HG02610 (cell line): ENCODE measurements around the gene SH3BP1.

Experiments
- ATAC-seq: cut with Tn5 transposase; IDR thresholded peaks from one replicate; pipeline ENCODE4 v1.9.1; 2021; ENCODE audit warnings: mild to moderate bottlenecking, moderate library complexity; ENCODE audit not compliant: unreplicated experiment

SH3BP1 gene

DNA sequence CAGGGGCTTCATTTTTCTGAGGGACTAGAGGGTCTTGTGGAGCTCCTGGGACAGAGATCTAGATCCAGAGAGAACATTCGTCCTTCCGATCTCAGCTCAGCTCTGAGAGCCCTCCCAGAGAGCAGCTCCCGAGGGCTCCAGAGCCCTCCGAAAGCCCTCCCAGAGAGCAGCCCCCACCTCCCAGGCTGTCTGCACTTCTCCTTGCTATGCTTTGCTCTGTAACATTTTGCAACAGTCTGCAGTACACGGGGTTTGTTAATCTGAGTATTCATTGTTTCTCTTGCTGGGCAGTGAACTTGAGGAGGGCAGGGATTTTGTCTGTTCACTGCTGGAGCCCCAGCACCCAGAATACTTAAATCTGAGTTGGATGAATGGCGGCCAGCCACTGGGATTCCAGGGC, 28.3 kb upstream of the SH3BP1 start:
- no peak for ATAC-seq

DNA sequence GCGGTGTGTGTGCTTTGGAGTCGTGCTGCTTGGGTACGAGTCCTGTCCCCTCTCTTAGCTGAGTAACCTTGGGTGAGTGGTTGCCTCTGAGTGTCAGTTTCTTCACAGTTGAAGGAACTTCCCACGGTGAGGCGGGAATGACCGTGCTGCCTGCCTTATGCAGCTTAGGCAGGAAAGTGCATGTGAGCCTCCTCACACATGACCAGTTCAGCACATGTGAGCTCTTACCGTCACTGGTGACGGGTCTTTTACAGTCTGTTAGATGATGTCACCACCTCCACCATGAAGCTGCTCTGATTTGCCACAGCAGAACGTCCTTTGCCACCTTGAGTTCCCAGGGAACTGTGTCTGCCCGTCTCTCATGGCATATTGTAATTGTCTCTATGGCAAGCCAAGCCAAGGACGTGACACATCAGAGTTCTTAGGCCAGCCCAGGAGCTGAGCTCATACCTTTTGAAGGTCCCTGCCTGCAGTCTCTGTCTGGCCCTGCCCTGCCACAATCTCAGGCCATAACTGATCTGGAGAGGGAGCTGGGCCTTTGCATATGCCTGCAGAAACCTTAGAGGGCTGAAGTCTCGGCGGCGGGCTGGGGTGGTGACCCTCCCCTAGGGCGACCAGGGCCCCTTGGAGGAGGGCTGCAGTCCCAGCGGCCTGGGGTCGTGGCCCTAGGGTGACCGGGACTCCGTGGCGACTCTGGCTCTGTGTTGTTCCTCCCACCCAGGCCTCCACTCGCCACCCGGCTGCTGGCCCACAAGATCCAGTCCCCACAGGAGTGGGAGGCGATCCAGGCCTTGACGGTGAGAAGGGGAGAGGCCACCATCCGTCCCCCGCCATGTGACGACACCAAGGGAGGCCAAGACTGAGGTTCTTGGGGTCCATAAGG, 23.0 kb upstream of the SH3BP1 start:
- no peak for ATAC-seq

DNA sequence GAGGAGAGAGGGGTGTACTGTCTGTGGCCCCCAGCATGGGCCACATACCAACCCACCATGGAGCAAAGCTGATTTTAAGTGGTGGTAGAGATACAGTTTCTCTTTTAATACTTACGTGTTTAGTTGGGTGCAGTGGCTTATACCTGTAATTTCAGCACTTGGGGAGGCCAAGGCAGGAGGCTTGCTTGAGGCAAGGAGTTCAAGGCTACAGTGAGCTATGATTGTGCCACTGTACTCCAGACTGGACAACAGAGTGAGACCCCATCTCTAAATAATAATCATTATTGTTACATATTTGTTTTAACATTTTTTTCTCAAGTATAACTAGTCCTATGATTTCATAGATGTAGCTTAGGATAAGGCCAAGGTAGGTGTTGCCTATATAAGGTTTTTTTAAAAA, 22.0 kb upstream of the SH3BP1 start:
- ATAC-seq: no peak

DNA sequence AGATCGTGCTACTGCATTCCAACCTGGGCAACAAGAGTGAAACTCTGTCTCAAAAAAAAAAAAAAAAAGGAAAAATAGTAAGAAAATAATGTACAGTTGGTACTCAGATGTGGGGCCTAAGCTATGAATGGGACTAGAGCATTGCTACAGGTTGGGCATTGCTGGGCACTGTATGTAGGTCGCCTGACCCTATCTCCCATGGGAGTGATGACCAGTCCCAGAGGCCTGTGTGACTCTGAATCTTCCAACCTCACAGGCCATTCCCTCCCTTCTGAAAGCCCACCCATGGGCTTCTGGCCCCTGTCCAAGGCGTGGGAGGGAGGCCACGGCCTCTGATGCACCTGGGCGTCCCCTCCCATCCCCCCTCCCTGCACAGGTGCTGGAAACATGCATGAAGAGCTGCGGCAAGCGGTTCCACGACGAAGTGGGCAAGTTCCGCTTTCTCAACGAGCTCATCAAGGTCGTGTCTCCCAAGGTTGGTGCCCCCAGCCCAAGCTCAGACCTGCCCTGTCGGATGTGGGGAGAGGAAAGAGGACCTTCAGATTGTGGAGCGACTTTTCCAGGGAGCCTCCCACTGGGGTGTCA, 21.3 kb upstream of the SH3BP1 start:
- no peak for ATAC-seq

DNA sequence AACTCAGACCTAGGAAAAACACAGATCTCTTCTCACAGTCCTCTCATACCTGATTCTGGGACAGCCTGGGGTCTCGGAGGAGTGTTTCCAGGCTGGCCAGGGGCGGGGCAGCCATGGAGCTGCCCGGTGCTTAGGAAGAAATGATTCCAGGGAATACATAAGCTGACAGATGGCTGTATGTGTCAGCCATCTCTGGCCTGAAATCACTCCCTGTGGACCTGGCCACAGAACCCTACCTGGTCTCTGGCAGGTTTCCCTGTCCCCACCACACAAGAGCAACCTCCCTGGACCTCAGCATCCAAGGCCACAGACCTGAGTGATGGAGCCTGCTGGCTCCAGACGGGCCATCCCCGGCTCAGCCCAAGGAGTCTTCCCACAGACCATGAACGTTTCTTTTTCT, 20.8 kb upstream of the SH3BP1 start:
- no peak for ATAC-seq

DNA sequence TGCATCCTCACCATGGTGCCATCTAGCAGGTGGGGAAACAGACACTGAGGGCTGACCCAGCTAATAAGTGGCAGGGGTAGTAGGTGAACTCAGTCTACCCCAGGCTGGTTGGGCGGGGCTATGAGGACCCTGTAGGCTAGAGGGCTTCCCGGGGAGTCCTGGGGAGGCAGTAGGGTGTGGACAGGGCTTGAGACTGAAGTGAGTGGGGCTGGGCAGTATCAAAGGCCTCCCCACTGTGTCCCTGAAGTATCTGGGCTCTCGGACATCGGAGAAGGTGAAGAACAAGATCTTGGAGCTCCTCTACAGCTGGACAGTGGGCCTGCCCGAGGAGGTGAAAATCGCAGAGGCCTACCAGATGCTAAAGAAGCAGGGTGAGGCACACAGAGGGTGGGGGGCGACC, 19.5 kb upstream of the SH3BP1 start:
- ATAC-seq: no peak

DNA sequence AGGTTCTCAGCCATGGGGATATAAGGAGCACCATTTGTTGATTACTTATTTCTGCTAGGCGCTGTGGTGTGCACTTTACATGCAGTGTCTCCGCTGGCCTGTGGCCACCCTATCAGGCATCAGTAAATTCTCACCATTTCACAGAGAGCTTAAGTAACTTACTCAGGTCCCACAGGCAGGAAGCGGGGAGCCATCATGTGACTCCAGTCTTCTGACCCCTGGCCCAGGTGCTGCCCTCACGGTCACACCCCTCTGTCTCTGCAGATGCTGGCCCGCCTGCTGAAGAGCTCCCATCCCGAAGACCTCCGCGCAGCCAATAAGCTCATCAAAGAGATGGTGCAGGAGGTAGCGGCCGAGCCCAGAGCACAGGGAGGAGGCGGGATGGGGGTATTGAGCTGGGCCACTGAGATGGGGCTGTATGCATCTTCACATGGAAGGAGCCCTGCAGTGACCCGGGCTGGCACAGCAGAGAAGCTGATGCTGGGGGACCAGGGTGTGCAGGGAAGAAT, 18.1 kb upstream of the SH3BP1 start:
- ATAC-seq: no peak

DNA sequence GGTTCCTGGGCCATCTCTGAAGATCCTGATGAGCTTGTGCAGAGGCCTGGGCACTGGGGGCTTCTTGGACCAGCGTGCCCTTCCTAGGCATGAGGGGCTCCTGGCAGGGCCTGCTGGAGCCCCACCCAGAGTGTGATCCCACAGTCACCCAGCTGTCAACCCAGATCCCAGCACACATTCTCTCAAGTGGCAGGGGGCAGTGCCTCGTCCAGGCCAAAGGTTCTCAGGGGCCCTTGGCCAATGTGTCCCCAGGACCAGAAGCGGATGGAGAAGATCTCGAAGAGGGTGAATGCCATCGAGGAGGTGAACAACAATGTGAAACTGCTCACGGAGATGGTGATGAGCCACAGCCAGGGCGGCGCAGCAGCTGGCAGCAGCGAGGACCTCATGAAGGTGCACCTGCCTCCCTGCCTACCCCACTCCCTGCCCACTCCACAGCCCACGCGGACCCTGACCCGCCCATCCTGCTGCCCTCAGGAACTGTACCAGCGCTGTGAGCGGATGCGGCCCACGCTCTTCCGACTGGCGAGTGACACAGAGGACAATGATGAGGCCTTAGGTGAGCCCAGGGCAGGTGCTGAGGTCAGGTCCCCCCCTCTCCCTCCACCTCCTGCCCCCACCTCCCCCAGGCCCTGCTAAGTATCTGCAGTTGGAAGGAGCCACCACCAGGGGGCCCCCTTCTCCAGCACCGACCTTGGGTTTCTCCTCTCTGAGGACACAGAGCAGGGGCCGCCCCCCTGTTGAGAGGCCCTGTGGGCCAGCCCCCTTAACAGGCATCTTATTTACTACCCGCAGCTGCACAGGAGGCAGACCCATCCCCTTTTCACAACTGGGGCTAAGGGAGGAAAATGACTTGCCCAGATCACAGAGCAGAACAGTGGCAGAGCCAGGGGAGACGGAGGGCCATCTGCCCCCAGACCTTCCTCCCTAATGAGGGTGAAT, 16.1 kb upstream of the SH3BP1 start:
- no peak for ATAC-seq

DNA sequence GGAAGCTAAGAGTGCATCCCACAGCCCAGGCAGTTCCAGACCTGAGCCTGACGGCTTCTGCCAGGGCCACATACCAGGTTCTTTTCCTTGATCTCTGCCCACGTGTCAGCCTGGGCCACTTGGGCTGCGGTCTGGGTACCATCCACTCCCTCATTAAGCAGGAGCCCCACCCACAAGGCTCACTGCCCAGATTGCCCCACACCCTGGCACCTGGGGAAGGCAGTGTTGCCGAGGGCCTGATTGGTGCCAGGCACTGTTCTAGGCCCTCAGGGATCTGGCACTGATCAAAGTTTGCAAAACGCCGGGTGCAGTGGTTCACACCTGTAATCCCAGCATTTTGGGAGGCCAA, 15.5 kb upstream of the SH3BP1 start:
- ATAC-seq: no peak

DNA sequence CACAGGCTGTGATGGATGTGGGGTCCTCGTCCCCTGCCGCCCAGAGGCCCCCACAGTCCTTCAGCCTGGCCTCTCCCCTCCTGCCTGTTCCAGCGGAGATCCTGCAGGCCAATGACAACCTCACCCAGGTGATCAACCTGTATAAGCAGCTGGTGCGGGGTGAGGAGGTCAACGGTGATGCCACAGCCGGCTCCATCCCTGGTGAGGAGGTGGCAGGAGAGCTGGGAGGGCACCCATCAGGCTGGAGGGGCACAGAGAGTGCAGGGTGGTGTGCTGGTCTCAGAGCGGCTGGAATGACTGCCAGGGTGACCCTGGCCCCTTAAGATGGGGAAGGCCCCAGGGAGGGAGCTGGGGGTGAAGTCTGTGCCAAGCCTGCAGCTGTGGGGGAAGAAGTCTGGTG, 14.6 kb upstream of the SH3BP1 start:
- no peak for ATAC-seq

DNA sequence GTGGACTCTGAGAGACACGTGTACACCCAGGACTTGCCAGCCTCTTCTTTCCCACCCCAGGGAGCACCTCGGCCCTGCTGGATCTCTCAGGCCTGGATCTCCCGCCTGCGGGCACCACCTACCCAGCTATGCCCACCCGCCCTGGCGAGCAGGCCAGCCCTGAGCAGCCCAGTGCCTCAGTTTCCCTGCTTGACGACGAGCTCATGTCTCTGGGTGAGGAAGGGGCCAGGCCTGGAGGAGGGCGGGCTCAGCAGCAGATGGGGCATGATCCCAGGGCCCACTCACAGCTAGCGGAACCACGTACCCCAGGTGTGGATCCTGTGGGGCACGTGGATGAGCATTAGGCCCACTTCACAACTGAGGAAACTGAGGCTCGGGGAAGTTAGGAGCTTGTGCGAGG, 13.7 kb upstream of the SH3BP1 start:
- no peak for ATAC-seq

DNA sequence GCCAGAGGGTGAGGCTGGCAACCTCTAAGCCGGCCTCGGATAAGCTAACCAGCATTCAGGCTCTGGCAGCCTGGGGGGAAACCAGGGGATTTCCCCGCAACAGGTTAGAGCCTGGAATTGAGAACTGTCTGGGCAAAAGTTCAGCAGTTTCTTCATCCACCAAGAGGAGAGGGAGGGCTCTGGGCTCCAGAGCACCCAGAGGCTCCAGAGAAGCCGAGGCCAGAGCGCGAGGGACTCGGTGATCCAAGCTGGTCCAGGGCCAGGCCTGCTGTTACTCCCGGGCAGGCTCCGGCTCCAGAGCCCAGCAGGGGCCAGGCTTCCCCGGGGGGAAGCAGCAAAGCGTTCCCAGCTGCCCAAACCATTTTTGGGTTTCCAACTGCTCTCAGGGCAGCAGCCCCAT, 13.3 kb upstream of the SH3BP1 start:
- no peak for ATAC-seq

DNA sequence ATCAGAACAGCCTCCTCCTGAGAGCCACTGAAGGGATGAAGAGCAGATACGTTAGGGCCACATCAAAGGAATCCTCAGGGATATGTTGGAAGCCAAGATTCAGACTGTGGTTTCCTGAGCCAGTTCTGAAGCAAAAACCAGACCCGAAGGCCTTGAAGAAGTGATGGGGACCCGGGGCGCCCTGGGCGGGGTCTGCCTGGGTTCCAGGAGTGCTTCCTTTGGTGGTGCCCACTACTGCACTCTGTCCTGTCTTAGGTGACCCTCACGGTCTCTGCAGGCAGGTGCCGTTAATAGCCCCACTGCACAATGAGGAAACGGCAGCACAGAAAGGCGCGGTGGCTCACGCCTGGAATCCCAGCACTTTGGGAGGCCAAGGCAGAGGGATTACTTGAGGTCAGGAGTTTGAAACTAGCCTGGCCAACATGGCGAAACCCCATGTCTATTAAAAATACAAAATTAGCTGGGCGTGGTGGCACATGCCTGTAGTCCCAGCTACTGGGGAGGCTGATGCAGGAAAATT, 12.9 kb upstream of the SH3BP1 start:
- no peak for ATAC-seq

DNA sequence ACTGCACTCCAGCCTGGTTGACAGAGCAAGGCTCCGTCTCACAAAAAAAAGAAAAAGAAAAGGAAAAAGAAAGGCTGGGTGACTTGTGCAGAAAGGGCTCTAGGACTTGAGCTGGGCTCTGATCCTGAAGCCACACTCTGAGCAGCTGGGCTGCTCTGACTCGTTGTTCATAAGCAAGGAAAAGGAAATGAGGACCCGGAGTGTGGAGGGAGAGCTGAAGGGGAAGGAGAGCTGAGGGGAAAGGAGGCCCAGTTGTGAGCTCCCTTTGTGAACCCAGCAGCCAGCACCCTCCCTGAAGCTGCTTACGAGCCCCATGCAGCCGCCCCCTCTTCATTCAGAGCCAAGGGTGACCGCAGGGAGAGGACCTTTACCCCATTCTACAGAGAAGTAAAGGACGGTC, 12.3 kb upstream of the SH3BP1 start:
- ATAC-seq: no peak

DNA sequence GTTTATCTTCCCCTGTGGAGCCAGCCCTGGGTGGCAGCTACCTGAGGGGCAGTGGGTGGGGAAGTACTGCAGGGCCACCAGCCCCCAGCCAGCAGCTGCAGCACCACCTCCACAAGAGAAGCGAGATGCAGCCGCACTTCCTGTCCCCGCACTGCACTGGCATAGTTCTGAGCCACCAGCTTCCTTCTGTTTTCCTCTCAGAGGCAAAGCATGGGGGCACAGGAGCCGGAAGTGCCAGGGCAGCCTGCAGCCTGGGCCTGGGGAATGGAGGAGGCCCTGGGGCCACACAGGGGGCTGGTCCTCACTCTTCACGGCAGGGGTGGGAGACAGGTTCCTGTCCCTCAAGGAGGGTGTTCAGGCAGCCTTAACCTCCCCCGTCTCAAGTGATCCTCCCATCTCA, 11.9 kb upstream of the SH3BP1 start:
- no peak for ATAC-seq

DNA sequence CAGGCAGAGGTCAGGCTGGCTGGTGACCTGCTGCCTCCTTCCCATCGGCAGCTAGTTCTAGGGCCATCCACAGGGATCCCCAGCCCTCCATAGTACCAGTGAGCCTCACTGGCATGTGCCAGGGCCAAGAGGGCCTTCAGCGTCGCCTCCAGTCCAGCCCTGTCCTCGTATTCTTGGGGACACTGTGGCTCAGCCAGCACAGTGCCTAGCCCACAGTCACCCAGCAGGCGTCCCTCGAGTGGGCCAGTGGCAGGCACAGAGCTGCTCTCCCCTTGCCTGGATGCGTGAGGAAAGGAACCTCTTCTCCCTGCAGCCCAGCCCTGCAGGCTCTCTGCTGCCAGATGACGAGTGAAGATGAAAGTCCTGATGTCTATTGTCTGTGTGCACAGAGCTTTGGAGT, 10.6 kb upstream of the SH3BP1 start:
- ATAC-seq: no peak

DNA sequence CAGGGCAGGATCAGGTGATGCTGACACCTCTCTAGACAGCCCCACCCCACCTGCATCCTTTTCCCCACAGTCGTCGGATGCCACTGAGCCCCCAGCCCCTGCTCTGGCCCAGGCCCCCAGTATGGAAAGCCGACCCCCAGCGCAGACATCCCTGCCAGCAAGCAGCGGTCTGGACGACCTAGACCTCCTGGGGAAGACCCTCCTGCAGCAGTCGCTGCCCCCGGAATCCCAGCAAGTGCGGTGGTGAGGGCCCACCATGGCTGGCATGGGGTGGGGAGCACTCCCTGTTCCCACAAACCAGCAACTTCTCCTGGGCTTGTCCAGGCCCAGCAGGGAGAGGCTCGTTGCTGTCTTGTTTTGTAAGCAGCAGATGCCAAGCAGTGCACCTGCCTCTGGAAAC, 9.5 kb upstream of the SH3BP1 start:
- ATAC-seq: no peak

DNA sequence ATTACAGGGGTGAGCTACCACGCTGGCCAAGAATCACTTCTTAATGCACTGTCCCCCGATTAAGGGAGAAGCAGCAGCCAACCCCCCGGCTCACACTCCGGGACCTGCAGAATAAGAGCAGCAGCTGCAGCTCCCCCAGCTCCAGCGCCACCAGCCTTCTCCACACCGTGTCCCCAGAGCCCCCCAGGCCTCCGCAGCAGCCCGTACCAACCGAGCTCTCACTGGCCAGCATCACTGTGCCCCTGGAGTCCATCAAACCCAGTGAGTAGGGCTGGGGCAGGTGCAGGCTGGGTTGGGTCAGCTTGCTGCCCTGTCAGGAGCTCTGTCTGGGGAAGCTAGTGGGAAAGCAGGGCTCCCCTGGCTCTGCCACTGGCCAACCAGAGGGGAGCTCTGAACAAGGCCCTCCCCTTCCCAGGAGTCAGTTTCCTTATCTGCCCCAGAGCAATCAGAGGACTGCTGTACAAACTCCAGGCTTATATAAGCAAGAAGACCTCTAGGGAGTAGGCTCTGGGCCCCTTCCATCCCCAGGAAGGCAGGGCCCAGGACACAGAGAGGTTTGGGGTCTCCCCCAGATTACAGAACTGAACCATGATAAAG, 8.5 kb upstream of the SH3BP1 start:
- ATAC-seq: no peak

DNA sequence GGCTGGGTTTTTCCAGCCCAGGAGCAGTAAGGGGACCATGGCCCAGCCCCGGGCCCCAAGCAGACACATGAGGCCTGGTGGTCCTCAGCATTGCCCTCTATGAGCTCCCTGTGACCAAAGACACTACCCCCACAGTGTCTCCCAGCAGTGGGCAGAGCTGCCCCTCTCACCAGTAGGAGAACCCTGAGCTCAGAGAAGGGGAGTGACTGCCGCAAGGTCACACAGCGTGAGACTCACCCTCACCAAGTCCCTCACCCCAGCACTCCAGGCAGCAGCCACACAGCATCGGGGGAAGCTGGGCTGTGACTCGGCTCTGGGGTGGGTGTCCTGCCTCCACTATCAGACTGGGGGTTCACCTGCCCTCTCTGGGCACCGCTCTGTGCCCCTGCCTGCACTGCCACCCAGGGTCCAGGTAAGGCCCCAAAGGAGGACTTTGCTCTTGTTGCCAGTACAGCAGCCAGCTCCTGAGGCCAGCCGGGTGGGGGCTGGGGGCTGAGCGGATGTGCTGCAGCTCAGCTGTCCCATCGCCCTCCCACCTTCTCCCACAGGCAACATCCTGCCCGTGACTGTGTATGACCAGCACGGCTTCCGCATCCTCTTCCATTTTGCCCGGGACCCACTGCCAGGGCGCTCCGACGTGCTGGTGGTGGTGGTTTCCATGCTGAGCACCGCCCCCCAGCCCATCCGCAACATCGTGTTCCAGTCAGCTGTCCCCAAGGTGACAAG, 7.9 kb upstream of the SH3BP1 start:
- ATAC-seq: no peak
